ENCODE results near the gene EMC6. TPM values are rescaled to one million over a fixed set of nuclear protein-coding genes. Genes with fewer than 3 reads are reported as not detected.

EMC6 gene
- total and polyA plus RNA-seq, 4 experiments from 2014 or later = 27.8 to 104 (median 52.6) TPM

DNA sequence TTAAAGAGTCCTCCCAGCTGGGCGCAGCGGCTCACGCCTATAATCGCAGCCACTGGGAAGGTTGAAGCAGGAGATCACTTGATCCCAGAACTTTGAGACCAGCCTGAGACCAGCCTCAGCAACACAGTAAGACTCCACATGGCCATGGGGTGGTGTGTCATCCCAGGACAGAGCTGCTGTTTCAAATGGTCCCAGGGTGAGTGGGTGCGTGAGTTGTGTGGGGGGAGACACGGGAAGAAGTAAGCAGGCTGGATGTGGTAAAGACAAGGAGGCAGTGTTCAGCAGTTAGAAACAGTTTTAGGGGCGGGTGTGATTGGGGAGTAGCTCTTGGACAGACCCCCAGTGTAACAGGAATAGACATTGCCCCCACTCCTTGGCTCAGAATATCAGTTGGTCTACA is 36.3 kb upstream of the EMC6 start:
- Mint-ChIP-seq H3K4me1 (peaks cover 11 to 26% (median 17%) of the 10 kb centered on the region in 4 donors), H3K36me3 (peaks cover 17 to 21% of the 10 kb centered on the region in 2 donors), H3K9me3 (no peaks in the 10 kb centered on the region), H3K27me3 (no peaks in the 10 kb centered on the region), H3K27ac (peak overlapping the region in 2 of 7 donors; percentile 15 to 38), H3K4me3 (no peak overlapping the region)
- ChIA-PET POLR2A (ENCODE audit: partially characterized antibody) (interaction anchor here (0.6 kb wide), 1 partner anchor 778 kb away, joined by 3 read pairs; no protein-coding TSS in a partner anchor), CTCF (ENCODE audit: partially characterized antibody) (interaction anchor here (1.1 kb wide), 1 partner anchor 18 kb away, joined by 4 read pairs; no protein-coding TSS in a partner anchor)
- intact Hi-C loops (cut with micrococcal nuclease) = no loop called here
- Histone ChIP-seq H3K4me1 (ENCODE audit: insufficient read depth, low read length) (peaks cover 9% of the 10 kb centered on the region), H3K4me3 (ENCODE audit: low read length in 2 of 2) (no peak overlapping the region), H3K36me3 (ENCODE audit: insufficient read depth, low read length) (peaks cover 3% of the 10 kb centered on the region), H3K9me3 (ENCODE audit: control insufficient read depth in 1 of 2, low read length in 2 of 2) (no peaks in the 10 kb centered on the region), H3K27me3 (ENCODE audit: insufficient read depth, low read length) (no peaks in the 10 kb centered on the region), H3K27ac (ENCODE audit: low read depth, low read length) (no peak overlapping the region)
- no peak for DNase-seq

DNA sequence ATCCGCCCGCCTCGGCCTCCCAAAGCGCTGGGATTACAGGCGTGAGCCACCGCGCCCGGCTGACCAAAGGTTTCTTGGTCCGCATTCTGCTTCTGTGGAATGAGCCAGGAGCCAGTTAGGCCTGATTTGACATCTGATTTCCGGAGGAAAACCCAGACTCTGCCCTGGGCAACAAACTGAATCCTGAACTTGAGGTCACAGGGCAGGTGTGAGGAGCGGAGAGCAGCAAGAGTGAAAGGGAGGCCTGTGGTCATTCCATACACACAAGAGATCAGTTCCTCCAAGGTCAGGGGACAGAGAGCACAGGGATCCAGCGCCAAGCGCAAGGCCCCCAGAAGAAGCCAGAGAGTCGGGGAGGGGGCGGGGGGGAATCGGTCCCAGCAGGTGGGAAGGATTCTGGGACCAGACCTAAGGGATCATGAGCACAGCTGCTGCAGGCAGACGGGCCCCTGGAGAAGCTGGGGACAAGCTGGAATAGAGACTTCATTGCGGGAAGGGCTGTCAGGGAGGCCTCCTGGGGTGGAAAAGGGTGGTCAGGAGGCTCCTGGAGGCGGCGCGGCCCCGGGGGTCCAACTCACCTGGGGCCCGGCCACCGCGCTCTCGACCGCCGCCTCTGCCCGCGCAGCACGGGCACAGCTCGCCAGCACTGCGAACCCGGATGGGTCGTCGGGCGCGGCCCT is 33.0 kb upstream of the EMC6 start:
- ChIA-PET POLR2A (ENCODE audit: partially characterized antibody) (interaction anchor here (0.9 to 2.3 kb wide), 12 partner anchors 8 to 1866 kb away, joined by 3 to 8 read pairs (median 4); partner anchors contain the start of genes CYB5D2, EMC6, NCBP3 and TAX1BP3), CTCF (ENCODE audit: partially characterized antibody) (interaction anchor here (1.1 to 2.3 kb wide), 5 partner anchors 9 to 788 kb away, joined by 3 to 9 read pairs (median 5); no protein-coding TSS in a partner anchor)
- peak overlapping the region; percentile 17 to 91 (median 69) for H3K27ac Mint-ChIP-seq
- no peaks in the 10 kb centered on the region for H3K27me3 Mint-ChIP-seq
- peaks cover 7 to 10% of the 10 kb centered on the region in 2 donors for H3K36me3 Mint-ChIP-seq
- no peaks in the 10 kb centered on the region for H3K9me3 ChIP-seq (ENCODE audit: control insufficient read depth in 1 of 2, low read length in 2 of 2)
- H3K4me1 ChIP-seq (ENCODE audit: insufficient read depth, low read length) = peaks cover 11% of the 10 kb centered on the region
- peak overlapping the region; percentile 98 for H3K27ac ChIP-seq (ENCODE audit: low read depth, low read length)
- peak overlapping the region; percentile 96 to 100 (median 98) for H3K4me3 Mint-ChIP-seq
- H3K36me3 ChIP-seq (ENCODE audit: insufficient read depth, low read length) = no peaks in the 10 kb centered on the region
- peak overlapping the region; percentile 73 to 99 for H3K4me3 ChIP-seq (ENCODE audit: low read length in 2 of 2)
- peaks cover 12 to 37% (median 24%) of the 10 kb centered on the region in 4 donors for H3K4me1 Mint-ChIP-seq
- H3K9me3 Mint-ChIP-seq = no peaks in the 10 kb centered on the region
- no peak for DNase-seq
- intact Hi-C loops (cut with micrococcal nuclease) = loop anchor here (1.0 to 5.0 kb wide), 3 partner anchors 33 to 732 kb away; partner anchors contain the start of genes EMC6, TAX1BP3 and UBE2G1
- H3K27me3 ChIP-seq (ENCODE audit: insufficient read depth, low read length) = no peaks in the 10 kb centered on the region

DNA sequence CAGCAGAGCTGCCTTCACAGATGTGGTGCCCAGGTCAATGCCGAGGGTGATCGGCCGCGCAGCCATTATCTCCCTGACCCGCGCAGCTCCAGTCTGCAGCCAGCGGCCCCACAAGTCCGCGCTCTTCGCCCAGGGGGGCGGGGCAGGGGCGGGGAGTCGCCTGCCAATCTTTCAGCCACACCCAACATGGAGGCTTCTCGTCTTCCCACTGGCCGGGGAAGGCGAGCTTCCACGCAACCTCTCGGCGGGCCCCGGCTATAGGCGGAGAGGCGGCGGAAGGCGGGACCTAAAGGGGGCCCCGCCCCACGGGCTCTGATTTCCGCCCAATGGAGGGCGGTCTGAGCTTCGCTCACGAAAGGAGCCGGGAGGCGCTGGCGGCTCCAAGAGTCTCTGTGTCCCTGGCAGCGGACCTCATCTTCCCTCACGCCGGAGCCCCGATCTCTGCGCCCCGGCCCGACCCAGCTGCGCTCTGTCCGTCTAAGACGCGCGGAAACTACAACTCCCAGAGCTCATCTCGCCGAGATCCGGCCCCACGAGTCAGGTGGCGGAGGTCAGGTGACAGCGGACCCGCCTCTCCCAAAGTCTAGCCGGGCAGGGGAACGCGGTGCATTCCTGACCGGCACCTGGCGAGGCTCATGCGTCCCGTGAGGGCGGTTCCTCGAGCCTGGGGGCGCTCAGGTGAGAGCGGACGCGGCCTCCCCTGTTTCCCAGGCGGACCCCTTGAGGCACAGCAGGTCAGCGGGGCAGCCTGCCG is 32.3 kb upstream of the EMC6 start, which contains the start of the genes CTNS and SHPK:
Gene CTNS, plus strand, starts transcription at position 607 of the 754 bp plus-strand sequence. CDS start 3,447 bp downstream, outside the sequence.
Gene SHPK, minus strand, starts transcription at position 97 of the 754 bp plus-strand sequence. Its CDS starts 31 bp downstream, at position 66.
- peak; percentile 93 to 97 (median 94) for DNase-seq
- H3K4me1 ChIP-seq (ENCODE audit: insufficient read depth, low read length) = peaks cover 11% of the 10 kb centered on the region
- no peaks in the 10 kb centered on the region for H3K27me3 ChIP-seq (ENCODE audit: insufficient read depth, low read length)
- H3K36me3 Mint-ChIP-seq = peaks cover 7 to 10% of the 10 kb centered on the region in 2 donors
- POLR2A ChIA-PET (ENCODE audit: partially characterized antibody) = interaction anchor here (0.7 to 2.3 kb wide), 15 partner anchors 8 to 1865 kb away, joined by 3 to 8 read pairs (median 4); partner anchors contain the start of genes CYB5D2, DERL2, EMC6 and MIS12
- peak within 1 kb of the TSS; percentile 98 for H3K27ac ChIP-seq (ENCODE audit: low read depth, low read length)
- H3K27ac Mint-ChIP-seq = peak within 1 kb of the TSS; percentile 97 to 100 (median 100)
- no peaks in the 10 kb centered on the region for H3K36me3 ChIP-seq (ENCODE audit: insufficient read depth, low read length)
- CTCF ChIA-PET (ENCODE audit: partially characterized antibody) = interaction anchor here (1.1 to 2.3 kb wide), 5 partner anchors 9 to 788 kb away, joined by 3 to 9 read pairs (median 5); no protein-coding TSS in a partner anchor
- no peaks in the 10 kb centered on the region for H3K9me3 Mint-ChIP-seq
- H3K4me3 ChIP-seq (ENCODE audit: low read length in 2 of 2) = peak within 1 kb of the TSS; percentile 73 to 99
- intact Hi-C loops (cut with micrococcal nuclease) = loop anchor here (1.0 to 5.0 kb wide), 3 partner anchors 32 to 731 kb away; partner anchors contain the start of genes EMC6, TAX1BP3 and UBE2G1
- peak within 1 kb of the TSS; percentile 96 to 100 (median 98) for H3K4me3 Mint-ChIP-seq
- H3K9me3 ChIP-seq (ENCODE audit: control insufficient read depth in 1 of 2, low read length in 2 of 2) = no peaks in the 10 kb centered on the region
- no peaks in the 10 kb centered on the region for H3K27me3 Mint-ChIP-seq
- H3K4me1 Mint-ChIP-seq = peaks cover 12 to 37% (median 24%) of the 10 kb centered on the region in 4 donors

DNA sequence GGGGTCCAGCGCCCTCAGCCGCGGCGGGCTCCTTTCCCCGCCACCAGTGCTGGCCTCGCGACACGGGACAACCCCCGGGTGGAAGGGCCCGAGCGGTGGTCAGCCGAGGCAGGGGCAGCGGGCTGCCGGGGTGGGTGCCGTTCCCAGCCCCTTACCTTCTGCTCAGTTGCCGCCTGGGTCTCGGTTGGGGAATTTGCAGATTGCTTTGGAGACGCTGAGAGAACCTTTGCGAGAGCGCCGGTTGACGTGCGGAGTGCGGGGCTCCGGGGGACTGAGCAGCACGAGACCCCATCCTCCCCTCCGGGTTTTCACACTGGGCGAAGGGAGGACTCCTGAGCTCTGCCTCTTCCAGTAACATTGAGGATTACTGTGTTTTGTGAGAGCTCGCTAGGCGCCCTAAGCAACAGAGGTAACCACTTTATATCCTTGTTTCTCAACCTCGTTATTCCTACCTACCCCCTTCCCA is 31.7 kb upstream of the EMC6 start:
- Histone ChIP-seq H3K36me3 (ENCODE audit: insufficient read depth, low read length) (no peaks in the 10 kb centered on the region), H3K4me1 (ENCODE audit: insufficient read depth, low read length) (peaks cover 11% of the 10 kb centered on the region), H3K27ac (ENCODE audit: low read depth, low read length) (peak overlapping the region; percentile 98), H3K27me3 (ENCODE audit: insufficient read depth, low read length) (no peaks in the 10 kb centered on the region), H3K9me3 (ENCODE audit: control insufficient read depth in 1 of 2, low read length in 2 of 2) (no peaks in the 10 kb centered on the region), H3K4me3 (ENCODE audit: low read length in 2 of 2) (peak overlapping the region; percentile 73 to 99)
- peak overlapping the region; percentile 81 to 98 (median 88) for H3K4me3 Mint-ChIP-seq
- peak overlapping the region in 6 of 7 donors; percentile 21 to 97 (median 82) for H3K27ac Mint-ChIP-seq
- peaks cover 7 to 10% of the 10 kb centered on the region in 2 donors for H3K36me3 Mint-ChIP-seq
- H3K27me3 Mint-ChIP-seq = no peaks in the 10 kb centered on the region
- CTCF ChIA-PET (ENCODE audit: partially characterized antibody) = interaction anchor here (1.0 to 2.3 kb wide), 5 partner anchors 10 to 789 kb away, joined by 3 to 9 read pairs (median 4); partner anchors contain the start of gene NCBP3
- H3K9me3 Mint-ChIP-seq = no peaks in the 10 kb centered on the region
- no peak for DNase-seq
- POLR2A ChIA-PET (ENCODE audit: partially characterized antibody) = interaction anchor here (0.8 to 2.3 kb wide), 12 partner anchors 9 to 1864 kb away, joined by 3 to 8 read pairs (median 4); partner anchors contain the start of genes CYB5D2, DERL2, EMC6 and MIS12
- intact Hi-C loops (cut with micrococcal nuclease) = loop anchor here (1.0 to 5.0 kb wide), 3 partner anchors 31 to 730 kb away; partner anchors contain the start of genes EMC6, TAX1BP3 and UBE2G1
- peaks cover 12 to 37% (median 24%) of the 10 kb centered on the region in 4 donors for H3K4me1 Mint-ChIP-seq

DNA sequence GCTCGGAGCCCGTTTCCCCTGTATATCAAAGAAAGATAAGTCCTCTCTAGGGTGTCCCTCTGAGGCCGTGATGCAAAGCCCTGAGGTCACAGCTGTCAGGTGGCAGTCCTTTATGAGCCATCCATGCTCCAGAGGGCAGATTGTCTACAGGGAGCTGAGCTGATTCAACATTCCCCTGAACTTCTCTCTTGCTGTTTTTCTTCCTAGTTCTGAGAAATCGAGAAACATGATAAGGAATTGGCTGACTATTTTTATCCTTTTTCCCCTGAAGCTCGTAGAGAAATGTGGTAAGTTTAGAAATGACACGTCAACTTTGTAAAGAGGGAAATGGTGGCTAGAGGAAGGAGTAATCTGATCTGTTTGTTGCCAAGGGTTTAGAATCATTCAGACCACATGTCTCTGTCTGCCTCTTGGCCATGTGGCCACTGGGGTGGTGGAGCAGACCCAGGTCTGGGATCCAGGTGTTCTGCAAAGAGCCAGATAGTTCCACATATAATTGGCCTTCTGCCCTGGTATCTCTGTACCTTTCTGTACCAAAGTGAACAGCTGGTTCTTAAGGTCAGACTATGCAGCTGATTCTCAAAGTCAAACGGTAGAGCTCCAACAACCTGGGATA is 28.5 kb upstream of the EMC6 start:
- H3K4me1 ChIP-seq (ENCODE audit: insufficient read depth, low read length) = peaks cover 11% of the 10 kb centered on the region
- no peak for DNase-seq
- H3K9me3 ChIP-seq (ENCODE audit: control insufficient read depth in 1 of 2, low read length in 2 of 2) = no peaks in the 10 kb centered on the region
- peak overlapping the region in 2 of 8 donors; percentile 40 to 61 for H3K4me3 Mint-ChIP-seq
- ChIA-PET POLR2A (ENCODE audit: partially characterized antibody) (no interaction called here), CTCF (ENCODE audit: partially characterized antibody) (interaction anchor here (1.1 kb wide), 1 partner anchor 99 kb away, joined by 3 read pairs; no protein-coding TSS in a partner anchor)
- no peaks in the 10 kb centered on the region for H3K9me3 Mint-ChIP-seq
- no peaks in the 10 kb centered on the region for H3K36me3 ChIP-seq (ENCODE audit: insufficient read depth, low read length)
- H3K27ac ChIP-seq (ENCODE audit: low read depth, low read length) = no peak overlapping the region
- H3K27me3 Mint-ChIP-seq = no peaks in the 10 kb centered on the region
- no peaks in the 10 kb centered on the region for H3K27me3 ChIP-seq (ENCODE audit: insufficient read depth, low read length)
- peaks cover 7 to 22% (median 15%) of the 10 kb centered on the region in 4 donors for H3K4me1 Mint-ChIP-seq
- peak overlapping the region in 1 of 7 donors; percentile 60 for H3K27ac Mint-ChIP-seq
- H3K4me3 ChIP-seq (ENCODE audit: low read length in 2 of 2) = no peak overlapping the region
- peaks cover 7% of the 10 kb centered on the region in 2 donors for H3K36me3 Mint-ChIP-seq
- intact Hi-C loops (cut with micrococcal nuclease) = loop anchor here (5.0 kb wide), 2 partner anchors 72 to 727 kb away; partner anchors contain the start of gene UBE2G1

DNA sequence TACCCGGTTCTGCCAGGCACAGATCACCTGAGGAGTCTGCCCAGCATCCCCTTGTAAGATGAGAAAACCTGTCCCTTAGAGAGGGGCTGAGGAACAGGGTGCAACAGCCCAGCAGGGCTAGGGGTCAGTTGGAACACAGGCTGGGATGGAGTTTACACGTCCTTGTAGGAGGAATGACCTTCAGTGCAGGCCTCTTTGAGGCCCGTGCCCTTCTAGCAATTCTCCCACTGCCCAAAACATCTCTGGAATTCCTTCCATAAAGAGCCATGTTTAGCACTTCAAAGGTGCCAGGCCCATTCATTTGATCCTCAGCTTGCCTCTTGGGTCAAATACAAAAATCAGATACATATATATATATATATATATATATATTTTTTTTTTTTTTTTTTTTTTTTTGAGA is 27.6 kb upstream of the EMC6 start:
- no peak overlapping the region for H3K4me3 ChIP-seq (ENCODE audit: low read length in 2 of 2)
- Mint-ChIP-seq H3K27me3 (no peaks in the 10 kb centered on the region), H3K4me3 (no peak overlapping the region), H3K4me1 (peaks cover 5 to 22% (median 13%) of the 10 kb centered on the region in 4 donors), H3K9me3 (no peaks in the 10 kb centered on the region), H3K27ac (no peak overlapping the region), H3K36me3 (peaks cover 7% of the 10 kb centered on the region in 2 donors)
- H3K27ac ChIP-seq (ENCODE audit: low read depth, low read length) = no peak overlapping the region
- peaks cover 5% of the 10 kb centered on the region for H3K4me1 ChIP-seq (ENCODE audit: insufficient read depth, low read length)
- ChIA-PET CTCF (ENCODE audit: partially characterized antibody) (interaction anchor here (1.1 kb wide), 1 partner anchor 98 kb away, joined by 3 read pairs; no protein-coding TSS in a partner anchor), POLR2A (ENCODE audit: partially characterized antibody) (no interaction called here)
- no peaks in the 10 kb centered on the region for H3K36me3 ChIP-seq (ENCODE audit: insufficient read depth, low read length)
- H3K27me3 ChIP-seq (ENCODE audit: insufficient read depth, low read length) = no peaks in the 10 kb centered on the region
- no peak for DNase-seq
- no peaks in the 10 kb centered on the region for H3K9me3 ChIP-seq (ENCODE audit: control insufficient read depth in 1 of 2, low read length in 2 of 2)
- intact Hi-C loops (cut with micrococcal nuclease) = no loop called here
